HG03521 (cell line): ENCODE measurements around the gene PTPRN2.
A peak's percentile ranks its signal among the peaks of the same experiment; 100 is the strongest.
"Not testable (repeated sequence)": the region's sequence is repeated elsewhere in the genome, so short reads cannot be mapped to it uniquely, and the experiment has no call there.

ENCODE experiments used
- ATAC-seq: cut with Tn5 transposase; IDR thresholded peaks from one replicate; pipeline ENCODE4 v1.9.1; 2021; ENCODE audit warnings: mild to moderate bottlenecking, moderate library complexity; ENCODE audit not compliant: unreplicated experiment

The PTPRN2 gene

DNA sequence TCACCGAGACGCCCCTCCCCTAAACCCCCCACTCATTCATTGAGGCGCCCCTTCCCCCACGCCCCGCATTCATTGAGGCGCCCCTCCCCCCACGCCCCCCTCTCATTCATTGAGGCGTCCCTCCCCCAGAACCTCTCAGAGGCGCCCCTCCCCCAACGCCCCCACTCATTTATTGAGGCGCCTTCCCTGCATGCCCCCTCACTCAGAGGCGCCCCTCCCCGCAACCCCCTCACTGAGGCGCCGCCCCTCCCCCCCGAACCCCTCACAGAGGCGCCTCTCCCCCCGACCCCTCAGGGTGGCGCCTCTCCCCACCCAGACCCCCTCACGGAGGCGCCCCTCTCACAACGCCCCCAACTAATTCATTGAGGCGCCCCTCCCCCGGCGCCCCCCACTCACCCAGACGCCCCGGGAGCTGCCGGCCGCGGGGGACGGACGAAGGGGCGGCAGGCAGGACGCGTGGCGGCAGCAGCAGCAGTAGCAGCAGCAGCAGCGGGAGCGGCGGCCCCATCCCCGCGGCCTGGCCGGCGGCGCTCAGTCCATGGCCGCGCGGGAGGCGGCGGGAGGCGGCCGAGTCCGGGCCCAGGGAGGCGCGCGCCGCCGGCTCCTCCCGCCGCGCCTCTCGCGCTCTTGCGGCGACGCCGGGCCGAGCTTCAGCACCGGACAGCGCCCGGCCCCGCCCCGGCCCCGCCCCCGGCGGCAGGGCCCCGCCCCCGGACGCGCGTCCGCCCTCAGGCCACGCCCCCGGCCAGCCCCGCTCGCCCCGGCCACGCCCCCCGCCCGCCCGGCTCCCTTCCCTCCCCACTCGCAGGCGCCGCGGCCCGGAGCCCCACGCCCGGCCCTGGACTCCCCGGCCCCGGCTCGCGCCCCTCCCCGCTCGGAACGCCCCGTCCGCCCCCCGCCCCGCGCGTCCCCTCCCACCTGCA lies at the start of gene PTPRN2:
PTPRN2 (minus strand) TSS at position 662 of the 923 bp plus-strand sequence.
- peak; percentile 61 for ATAC-seq

- peak; percentile 46 for ATAC-seq
Measured at GRCh38 chr7:158633055-158633956, 45.7 kb upstream of the PTPRN2 start.

- no peak for ATAC-seq
Measured at GRCh38 chr7:158631574-158632195, 44.1 kb upstream of the PTPRN2 start.

DNA sequence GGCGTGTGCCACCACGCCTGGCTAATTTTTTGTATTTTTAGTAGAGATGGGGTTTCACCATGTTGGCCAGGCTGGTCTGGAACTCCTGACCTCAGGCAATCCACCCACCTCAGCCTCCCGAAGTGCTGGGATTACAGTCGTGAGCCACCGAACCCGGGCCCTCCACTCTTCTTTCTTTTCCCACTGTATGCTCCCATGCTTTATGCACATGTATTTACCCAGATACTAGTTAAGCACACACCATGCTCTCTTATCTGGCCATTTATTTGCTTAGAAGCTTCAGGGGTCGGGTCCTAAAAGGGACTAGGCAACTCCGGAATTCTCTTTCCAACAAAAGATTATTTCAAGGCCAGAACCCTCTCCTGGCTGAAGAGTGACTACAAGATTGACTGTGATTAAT lies 38.7 kb upstream of the PTPRN2 start:
- ATAC-seq, result not testable (repeated sequence)

DNA sequence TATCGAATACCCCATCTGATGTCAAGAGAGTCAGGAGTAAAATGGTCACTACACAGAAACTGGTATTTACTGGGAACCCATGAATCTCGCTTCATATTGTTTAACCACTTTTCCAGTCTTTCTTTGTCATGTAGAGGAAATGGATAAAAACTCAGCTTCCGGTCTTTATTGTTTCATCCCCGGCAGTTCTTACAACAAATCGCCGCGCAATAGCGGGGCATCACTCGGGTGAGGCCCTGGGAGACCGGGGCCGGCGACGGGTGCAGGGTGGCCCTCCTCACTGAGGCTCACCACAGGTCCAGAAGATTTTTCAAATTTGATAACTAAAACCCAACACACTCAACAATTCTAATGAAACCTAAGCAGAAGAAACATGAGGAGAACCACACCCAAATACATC lies 35.6 kb upstream of the PTPRN2 start:
- no peak for ATAC-seq

- no peak for ATAC-seq
Measured at GRCh38 chr7:158620839-158621441, 33.3 kb upstream of the PTPRN2 start.

- ATAC-seq, result no peak
Measured at GRCh38 chr7:158620418-158620817, 32.8 kb upstream of the PTPRN2 start.

GRCh38 chr7:158618745-158619140 lies 31.1 kb upstream of the PTPRN2 start:
- ATAC-seq, result no peak

GRCh38 chr7:158617737-158618128 lies 30.1 kb upstream of the PTPRN2 start:
- no peak for ATAC-seq

DNA sequence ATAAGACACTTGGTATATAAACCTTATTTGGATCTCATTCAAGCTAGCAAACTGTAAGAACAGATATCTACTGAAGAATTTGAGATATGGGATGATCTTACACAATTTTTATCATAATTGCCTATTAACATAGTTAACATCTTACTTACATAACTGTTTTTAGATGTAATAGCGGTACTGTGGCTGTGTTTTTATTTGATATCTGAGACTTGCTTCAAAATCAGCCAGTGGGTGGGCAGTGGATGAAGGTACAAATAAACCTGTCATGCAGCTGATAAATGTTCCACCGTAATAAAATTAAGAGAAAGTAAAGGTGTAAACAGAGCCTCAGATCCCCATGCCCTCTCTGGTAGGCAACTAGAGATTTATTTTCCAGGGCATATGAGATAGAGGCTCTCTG lies 28.4 kb upstream of the PTPRN2 start:
- ATAC-seq, result no peak

GRCh38 chr7:158614700-158615099 lies 27.1 kb upstream of the PTPRN2 start:
- ATAC-seq, result no peak

DNA sequence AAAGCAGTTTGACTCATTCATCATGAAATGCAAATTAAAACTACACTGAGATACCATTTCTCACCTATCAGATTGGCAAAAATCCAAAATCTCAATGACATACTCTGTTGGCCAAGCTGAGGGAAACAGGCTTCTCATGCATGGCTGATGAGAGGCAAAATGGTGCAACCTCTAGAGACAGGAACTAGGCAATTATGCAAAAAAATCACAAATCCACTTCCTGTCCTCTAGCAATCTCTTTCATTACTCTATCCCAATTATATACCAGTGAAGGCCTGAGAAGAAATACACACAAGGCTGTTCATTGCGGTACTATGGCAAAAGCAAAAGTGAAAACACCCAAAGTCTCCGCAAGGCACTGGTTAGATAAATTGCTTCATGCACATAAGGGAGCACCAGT lies 25.9 kb upstream of the PTPRN2 start:
- peak; percentile 79 for ATAC-seq

DNA sequence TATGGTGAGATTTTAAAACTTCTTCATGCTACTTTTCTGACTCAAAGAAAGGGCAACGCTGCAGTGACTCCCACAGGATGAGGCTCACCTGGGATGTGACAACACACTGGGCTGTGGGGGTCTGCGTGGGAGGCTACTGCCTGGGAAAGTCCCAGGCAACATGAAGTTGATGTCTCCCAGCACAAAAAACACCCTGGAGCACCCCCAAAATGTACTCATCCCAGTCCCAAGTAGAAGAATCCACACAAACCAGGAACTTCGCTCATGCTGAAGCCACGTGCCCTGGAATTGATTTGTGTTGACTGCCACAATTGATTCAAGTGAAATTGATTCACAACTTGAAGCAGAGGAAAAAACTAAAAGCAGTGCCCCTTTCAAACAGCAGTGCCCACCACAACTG lies 24.9 kb upstream of the PTPRN2 start:
- ATAC-seq, result no peak

DNA sequence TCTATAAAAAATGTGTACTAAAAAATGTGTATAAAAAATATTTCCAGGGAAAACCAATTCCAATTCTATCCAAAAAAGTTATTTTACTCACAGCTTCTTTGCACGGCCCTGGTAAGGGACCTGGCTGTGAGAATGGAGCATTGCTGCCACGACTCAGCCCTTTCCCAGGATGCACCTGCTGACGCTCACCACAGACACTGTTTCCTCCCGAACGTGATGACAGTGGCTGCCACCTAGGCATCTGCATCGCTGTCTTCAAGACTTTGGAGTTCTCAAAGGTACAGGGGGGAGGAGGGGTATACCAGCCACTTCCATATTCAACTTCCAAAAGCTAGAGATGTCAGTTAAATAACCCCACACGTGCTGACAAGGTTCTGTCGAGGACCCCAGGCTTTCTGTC lies 23.9 kb upstream of the PTPRN2 start:
- ATAC-seq, result no peak

- no peak for ATAC-seq
Measured at GRCh38 chr7:158609313-158609974, 21.8 kb upstream of the PTPRN2 start.

DNA sequence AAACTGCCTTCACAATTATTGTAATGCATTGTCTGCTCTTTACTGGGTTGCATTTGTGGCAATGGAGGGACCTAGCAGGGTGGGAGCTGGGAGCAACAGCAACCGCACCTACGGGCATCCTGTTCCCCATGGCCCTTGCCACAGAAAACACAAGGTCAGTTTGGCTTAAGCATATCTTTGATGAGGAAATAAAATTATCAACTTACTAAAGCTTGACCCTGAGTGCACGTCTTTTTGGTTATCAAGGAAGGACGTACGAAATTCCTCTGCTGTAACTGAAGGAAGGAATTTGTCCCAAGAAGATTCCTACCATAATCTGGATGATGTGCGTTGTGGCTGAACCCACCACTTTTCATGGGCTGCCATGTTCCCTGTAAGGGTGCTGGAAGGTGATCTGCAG lies 19.9 kb upstream of the PTPRN2 start:
- no peak for ATAC-seq

GRCh38 chr7:158606671-158607424 lies 19.2 kb upstream of the PTPRN2 start:
- no peak for ATAC-seq

DNA sequence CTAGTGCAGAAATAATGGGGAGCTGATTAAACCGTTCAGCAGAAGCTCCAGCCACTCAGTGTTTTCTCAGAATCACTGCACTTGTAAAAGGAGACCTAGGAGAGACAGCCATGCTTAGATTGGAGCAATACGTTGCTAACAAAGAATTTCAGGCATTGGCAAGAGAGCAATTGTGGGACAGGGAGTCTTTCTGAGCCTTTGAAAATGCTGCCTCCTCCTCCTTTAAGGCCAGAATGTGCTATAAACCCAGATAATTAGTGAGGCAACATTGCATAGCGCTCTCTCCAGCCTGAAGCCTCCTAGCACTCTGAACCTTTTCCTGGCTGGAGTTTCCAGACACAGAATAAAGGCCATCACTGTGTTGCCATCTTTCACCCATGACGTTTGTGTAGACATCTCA lies 18.5 kb upstream of the PTPRN2 start:
- ATAC-seq, result no peak
